Fibroblast of villous mesenchyme (primary cell): ENCODE data around the gene FRMD5. TPM values are rescaled to one million over a fixed set of nuclear protein-coding genes. Genes with fewer than 3 reads are reported as not detected.
A peak's percentile ranks its signal among the peaks of the same experiment; 100 is the strongest.

Experiments
- DNase-seq: peaks from one replicate; pipeline ENCODE4 v3.0.0-alpha.2; 2010; ENCODE audit warnings: low read depth
- H3K4me3 ChIP-seq: 2 replicates; pipeline ENCODE4 v1.5.1; 2011; ENCODE audit warnings: low read depth, mild to moderate bottlenecking, low read length
- CTCF ChIP-seq: IDR thresholded peaks from 2 replicates; pipeline ENCODE4 v1.5.1; 2012; ENCODE audit warnings: low read depth, mild to moderate bottlenecking, low read length; ENCODE audit not compliant: insufficient read depth
- total RNA-seq: library from RNA; depleted of rRNA; stranded (reverse); fragments of >200 nt; gene quantifications from 2 replicates; pipeline ENCODE4 v1.2.3, GENCODE V29; 2012

Gene FRMD5
- total RNA-seq, 1 donor = 1.3 TPM

- no peak for DNase-seq
- TF ChIP-seq CTCF = no peak
- no peak overlapping the region for H3K4me3 ChIP-seq
Measured at GRCh38 chr15:43895586-43895985, 299.5 kb downstream of the FRMD5 start.

GRCh38 chr15:43893956-43894355 is 301.1 kb downstream of the FRMD5 start:
- no peak for TF ChIP-seq CTCF
- DNase-seq = no peak
- no peak overlapping the region for H3K4me3 ChIP-seq

- H3K4me3 ChIP-seq = no peak overlapping the region
- no peak for TF ChIP-seq CTCF
- no peak for DNase-seq
Measured at GRCh38 chr15:43889042-43889441, 306.0 kb downstream of the FRMD5 start.

GRCh38 chr15:43887901-43888300 is 307.2 kb downstream of the FRMD5 start:
- DNase-seq = no peak
- no peak for TF ChIP-seq CTCF
- no peak overlapping the region for H3K4me3 ChIP-seq

- no peak overlapping the region for H3K4me3 ChIP-seq
- TF ChIP-seq CTCF = no peak
- no peak for DNase-seq
Measured at GRCh38 chr15:43886558-43886957, 308.5 kb downstream of the FRMD5 start.

GRCh38 chr15:43883571-43883970 is 311.5 kb downstream of the FRMD5 start:
- no peak for DNase-seq
- no peak overlapping the region for H3K4me3 ChIP-seq
- TF ChIP-seq CTCF = no peak

GRCh38 chr15:43881944-43882343 is 313.1 kb downstream of the FRMD5 start:
- DNase-seq = no peak
- H3K4me3 ChIP-seq = no peak overlapping the region
- TF ChIP-seq CTCF = peak; percentile 48
